ENCODE measurements around the gene ATP2C2.
"Not testable (repeated sequence)": the region's sequence is repeated elsewhere in the genome, so short reads cannot be mapped to it uniquely, and the experiment has no call there.

The ATP2C2 gene

GRCh38 chr16:84397090-84397489, 28.8 kb downstream of the ATP2C2 start:
- no peak for DNase-seq (ENCODE audit: low spot score)

GRCh38 chr16:84398701-84399100, 30.4 kb downstream of the ATP2C2 start:
- no peak for DNase-seq (ENCODE audit: low spot score)

DNA sequence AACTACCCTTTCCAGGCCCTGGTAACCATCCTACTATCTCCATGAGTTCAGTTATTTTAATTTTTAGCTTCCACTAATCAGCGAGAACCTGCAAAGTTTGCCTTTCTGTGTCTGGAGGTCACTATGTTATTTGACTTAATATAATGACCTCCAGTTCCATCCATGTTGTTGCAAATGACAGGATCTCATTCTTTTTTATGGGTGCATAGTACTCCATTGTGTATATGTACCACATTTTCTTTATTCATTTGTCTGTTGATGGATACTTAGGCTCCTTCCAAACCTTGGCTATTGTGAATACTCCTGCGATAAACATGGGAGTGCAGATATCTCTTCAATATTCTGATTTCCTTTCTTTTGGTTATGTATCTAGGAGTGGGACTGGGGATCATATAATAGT, 31.6 kb downstream of the ATP2C2 start:
- DNase-seq (ENCODE audit: low spot score): not testable (repeated sequence)

DNA sequence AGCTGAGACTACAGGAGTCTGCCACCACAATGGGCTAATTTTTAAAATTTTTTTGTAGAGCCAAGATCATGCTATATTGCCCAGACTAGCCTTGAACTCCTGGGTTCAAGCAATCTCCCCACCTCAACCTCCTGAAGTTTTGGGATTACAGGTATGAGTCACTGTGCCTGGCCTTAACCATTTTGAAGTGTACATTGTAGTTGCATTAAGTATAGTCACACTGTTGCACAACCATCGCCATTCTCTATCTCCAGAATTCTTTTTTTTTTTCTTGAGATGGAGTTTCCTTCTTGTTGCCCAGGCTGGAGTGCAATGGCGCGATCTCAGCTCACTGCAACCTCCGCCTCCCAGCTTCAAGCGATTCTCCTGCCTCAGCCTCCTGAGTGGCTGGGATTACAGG, 35.1 kb downstream of the ATP2C2 start:
- DNase-seq (ENCODE audit: low spot score): not testable (repeated sequence)

- DNase-seq (ENCODE audit: low spot score): no peak
Observed at GRCh38 chr16:84404324-84404723, 36.0 kb downstream of the ATP2C2 start.

- DNase-seq (ENCODE audit: low spot score): no peak
Observed at GRCh38 chr16:84404936-84405639, 36.8 kb downstream of the ATP2C2 start.

DNA sequence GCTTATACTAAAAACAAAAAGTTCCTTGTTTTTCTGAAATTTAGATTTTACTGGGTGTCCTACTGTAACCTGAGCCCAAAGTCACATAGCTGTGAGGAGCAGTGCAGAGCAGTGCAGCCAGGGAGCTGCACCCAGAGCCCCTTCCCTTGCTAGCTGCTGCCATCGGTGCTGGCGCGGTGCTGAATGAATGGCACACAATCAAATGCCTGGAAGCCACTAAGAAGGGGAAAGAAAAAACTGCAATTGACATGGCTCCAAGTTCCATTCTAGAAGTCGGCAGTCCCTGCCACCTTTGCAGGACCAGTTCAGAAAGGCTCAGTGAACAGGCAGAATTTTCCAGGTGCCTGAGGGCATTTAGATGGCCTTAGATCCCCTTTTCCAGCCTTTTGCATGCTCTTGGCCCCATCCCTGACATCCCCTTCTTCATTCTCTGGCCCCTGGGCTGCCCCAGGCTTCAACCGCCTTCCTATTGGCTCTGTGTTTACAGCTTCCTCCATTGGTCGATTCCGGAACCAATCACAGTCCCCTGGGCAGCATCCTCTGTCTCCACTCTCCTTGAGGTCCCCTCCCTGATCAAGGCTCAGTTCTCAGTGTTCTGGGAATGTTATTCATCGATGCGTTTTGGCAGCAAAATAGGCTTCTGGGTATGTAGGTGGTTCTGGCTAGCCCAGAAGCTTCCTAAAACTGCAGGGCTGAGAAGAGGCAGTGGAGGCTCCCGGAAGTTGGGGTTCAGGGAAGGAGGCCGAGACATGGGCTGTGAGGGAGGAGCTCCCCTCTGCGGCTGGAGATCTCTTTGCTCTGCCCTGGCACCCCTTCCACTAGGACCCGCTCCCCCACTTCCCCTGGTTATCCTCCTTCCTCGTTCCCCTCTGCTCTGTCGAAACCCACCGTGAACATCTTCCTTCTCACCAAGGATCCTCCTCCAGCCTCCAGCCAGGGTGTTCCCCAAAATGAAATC, 37.9 kb downstream of the ATP2C2 start:
- no peak for DNase-seq (ENCODE audit: low spot score)

- no peak for DNase-seq (ENCODE audit: low spot score)
Observed at GRCh38 chr16:84407588-84408313, 39.4 kb downstream of the ATP2C2 start.

DNA sequence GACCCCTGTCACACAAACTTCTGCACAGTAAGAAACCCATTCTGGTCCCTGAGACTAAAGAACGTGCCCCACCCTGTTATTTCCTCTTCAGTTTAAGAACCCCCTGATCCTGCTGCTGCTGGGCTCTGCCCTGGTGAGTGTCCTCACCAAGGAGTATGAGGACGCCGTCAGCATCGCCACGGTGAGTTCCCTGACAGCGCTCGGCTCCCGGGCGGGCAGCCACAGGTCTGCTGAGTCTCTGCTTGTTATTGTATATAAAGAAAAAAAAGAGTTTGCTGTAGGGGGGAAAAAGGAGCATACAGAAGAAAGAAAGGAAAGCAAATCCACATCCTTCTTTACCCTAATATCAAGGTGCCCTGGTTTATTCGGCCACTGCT, 40.0 kb downstream of the ATP2C2 start:
- no peak for DNase-seq (ENCODE audit: low spot score)

DNA sequence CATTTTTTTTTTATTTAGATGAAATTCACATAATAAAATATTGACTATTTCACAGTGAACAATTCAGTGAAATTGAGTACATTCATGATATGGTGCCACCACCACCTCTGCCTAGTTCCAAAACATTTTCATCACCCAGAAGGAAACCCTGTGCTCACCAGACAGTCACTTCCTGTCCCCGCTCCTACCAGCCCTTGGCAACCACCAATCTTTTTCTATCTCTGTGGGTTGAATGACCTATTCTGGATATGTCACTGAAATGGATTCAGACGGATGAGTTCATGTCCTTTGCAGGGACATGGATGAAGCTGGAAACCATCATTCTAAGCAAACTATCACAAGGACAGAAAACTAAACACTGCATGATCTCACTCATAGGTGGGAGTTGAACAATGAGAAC, 40.5 kb downstream of the ATP2C2 start:
- no peak for DNase-seq (ENCODE audit: low spot score)

DNA sequence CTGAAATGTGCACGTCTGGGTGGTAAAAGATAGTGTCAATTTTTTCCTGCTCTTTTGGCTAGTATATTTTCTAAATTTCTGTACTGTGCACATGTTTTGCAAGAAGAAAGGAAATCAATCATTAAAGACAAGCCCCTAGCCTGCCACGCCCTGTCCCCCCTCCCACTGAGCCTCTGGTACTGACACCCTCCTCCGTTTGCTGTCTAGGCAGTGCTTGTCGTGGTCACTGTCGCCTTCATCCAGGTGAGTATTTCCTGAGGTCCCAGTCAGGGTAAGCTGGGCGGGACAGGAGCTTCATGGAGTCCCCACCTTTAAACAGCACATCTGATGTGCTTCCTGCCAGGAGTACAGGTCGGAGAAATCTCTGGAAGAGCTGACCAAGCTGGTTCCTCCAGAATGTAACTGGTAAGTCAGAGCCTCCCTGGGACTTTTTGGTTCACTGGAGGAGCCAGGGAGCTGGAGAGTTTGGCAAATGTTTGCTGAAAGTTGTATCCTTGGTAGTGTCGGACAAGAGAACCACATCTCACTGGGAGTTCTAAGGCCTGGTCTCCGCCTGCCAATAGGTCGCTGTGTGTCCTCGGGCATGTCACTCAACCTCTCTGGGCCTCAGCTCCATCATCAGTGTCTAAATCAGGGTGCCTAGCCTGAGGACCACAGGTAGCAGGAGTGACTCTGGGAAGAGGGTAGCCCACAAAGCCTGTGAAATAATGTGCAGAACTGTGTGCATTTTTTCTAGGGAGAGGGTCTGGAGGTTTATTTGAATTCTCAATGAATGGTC, 42.2 kb downstream of the ATP2C2 start:
- no peak for DNase-seq (ENCODE audit: low spot score)

GRCh38 chr16:84411768-84412167, 43.4 kb downstream of the ATP2C2 start:
- no peak for DNase-seq (ENCODE audit: low spot score)

DNA sequence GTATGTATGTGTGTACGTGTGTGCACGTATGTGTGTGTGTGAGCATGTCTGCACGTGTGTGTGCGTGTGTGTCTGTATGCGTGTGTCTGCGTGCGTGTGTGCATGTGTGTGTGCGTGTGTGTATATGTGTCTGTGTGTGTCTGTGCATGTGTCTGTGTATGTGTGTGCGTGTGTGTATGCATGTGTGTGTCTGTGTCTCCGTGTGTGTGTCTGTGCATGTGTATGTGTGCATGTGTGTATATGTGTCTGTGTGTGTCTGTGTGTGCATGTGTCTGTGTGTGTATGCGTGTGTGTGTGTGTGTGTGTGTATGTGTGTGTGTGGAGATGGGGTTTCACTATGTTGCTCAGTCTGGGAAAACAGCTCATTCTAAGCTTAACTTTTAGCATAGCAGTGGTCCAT, 43.9 kb downstream of the ATP2C2 start:
- no peak for DNase-seq (ENCODE audit: low spot score)

- DNase-seq (ENCODE audit: low spot score): no peak
Observed at GRCh38 chr16:84413244-84414004, 45.1 kb downstream of the ATP2C2 start.

GRCh38 chr16:84414789-84415326, 46.5 kb downstream of the ATP2C2 start:
- no peak for DNase-seq (ENCODE audit: low spot score)

GRCh38 chr16:84416407-84417321, 48.3 kb downstream of the ATP2C2 start:
- no peak for DNase-seq (ENCODE audit: low spot score)

DNA sequence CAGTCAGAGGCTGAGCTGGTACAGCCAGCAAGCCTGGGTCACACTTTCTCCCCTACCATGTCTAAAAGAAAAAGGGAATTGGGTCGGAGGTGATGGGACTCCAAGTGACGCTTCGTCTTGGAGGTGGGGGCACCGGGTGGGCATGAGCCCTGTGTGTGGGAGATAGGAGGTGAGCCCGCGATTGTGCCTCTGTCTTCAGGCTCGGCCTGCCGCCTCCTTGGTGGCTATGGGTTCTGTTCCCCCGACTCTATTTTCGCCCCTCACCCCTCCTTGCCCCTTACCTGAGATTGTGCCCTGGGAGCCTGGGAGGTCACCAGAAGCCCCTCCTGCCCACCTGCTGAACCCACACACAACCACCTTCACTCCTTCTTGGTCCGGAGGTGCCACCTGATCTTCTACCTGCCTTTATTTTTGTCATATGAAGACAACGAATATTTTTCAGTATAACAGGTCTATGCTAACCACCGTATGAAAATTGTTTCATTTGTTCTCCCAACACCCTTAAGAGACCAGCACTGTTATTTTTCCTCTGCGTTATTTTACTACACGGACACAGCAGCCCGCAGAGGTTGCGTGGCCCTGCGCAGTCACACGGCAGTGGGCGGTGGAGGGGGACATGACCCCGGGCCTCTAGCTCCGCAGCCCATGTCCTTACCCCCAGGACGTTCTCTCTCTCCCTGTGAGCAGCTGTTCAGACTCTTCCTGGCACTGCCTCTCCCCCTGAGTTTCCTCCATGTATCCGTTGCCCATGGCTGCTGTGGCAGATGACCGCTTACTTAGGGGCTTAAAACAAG, 49.9 kb downstream of the ATP2C2 start:
- DNase-seq (ENCODE audit: low spot score): no peak

- DNase-seq (ENCODE audit: low spot score): no peak
Observed at GRCh38 chr16:84419730-84420129, 51.4 kb downstream of the ATP2C2 start.

DNA sequence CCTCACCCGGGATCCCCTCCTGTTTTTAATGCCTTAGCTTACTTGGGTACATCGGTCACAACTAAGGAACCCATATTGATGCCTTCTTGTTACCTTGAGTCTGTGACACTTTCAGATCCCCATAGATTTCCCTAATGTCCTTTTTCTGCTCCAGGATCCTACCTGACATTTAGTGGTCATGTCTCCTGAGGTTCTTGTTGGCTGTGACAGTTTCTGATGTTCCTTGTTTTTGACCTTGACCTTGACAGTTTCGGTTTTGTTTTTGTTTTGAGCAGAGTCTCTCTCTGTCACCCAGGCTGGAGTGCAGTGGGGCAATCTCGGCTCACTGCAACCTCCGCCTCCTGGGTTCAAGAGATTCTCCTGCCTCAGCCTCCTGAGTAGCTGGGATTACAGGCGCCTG, 52.2 kb downstream of the ATP2C2 start:
- not testable (repeated sequence) for DNase-seq (ENCODE audit: low spot score)

Measured in AG20443 (cell line).